IPS-NIHi7 (cell line): Measurements from ENCODE around the gene PLD5.
"Not testable (repeated sequence)": the region's sequence is repeated elsewhere in the genome, so short reads cannot be mapped to it uniquely, and the experiment has no call there.

Experiments used
- DNase-seq: peaks from one replicate; pipeline ENCODE4 v3.0.0; 2012; ENCODE audit warnings: mixed read lengths; ENCODE audit errors: extremely low spot score

Gene PLD5

GRCh38 chr1:242282758-242283485, 241.6 kb downstream of the PLD5 start:
- DNase-seq: not testable (repeated sequence)

- not testable (repeated sequence) for DNase-seq
These were observed 246.1 kb downstream of the PLD5 start for GRCh38 chr1:242278406-242278805.

DNA sequence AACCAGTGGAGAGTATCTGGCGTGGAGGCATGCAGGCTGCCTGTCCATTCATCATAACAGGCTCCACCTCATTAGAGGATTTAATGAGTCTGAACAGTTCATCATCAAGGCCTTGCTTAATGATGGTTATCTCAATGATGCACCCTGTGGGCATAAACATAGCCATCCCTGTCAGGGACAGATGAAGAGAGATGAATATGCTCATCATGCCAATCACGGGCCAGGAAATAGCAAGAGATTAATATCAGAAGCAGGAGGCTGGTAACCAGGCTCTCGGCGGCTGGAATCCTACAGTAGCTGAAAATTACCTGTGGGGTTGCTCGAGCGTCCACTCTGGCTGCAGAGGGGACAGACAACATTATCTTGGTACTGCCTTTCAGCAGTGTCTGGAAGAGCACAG, 247.7 kb downstream of the PLD5 start:
- not testable (repeated sequence) for DNase-seq

GRCh38 chr1:242267004-242267403, 257.5 kb downstream of the PLD5 start:
- not testable (repeated sequence) for DNase-seq

DNA sequence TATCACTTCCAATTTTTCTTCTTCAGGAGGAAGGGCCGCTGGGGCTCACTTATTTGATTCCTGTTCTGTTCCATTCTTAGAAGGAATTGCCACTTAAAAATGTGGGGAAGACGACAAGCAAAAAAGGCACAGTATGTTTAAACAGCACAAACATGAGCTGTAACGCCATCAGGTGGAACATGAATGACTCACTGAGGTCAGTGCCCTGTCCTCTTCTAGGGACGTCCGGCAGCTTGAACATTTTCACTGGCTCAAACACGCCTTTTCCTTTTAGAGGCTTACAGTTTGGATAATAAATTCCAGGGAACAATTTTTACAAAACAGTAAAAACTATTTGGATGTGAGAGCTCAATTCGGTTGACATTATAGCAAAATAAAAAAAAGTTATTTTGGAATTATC, 260.1 kb downstream of the PLD5 start:
- not testable (repeated sequence) for DNase-seq

- no peak for DNase-seq
These were observed 279.2 kb downstream of the PLD5 start for GRCh38 chr1:242245255-242245654.

DNA sequence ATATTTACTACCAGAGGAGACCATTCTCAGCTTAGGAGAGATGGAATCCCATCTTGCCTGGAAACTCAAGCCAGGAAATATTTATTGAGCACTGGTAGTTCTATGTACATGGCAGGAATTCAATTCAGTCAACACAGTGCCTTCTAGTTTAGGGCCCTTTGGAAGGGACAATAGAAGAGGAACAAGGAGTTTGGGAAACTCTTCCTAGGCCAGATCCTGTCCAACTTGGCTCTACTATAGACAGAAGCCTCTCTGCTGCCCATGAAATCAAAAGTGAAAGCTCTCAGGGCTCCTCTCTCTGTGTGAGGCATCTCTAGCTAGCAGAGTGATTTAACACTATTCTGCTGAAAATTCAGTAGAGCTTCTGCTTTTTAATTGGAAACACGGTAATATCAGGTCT, 281.0 kb downstream of the PLD5 start:
- DNase-seq: no peak

- no peak for DNase-seq
These were observed 281.5 kb downstream of the PLD5 start for GRCh38 chr1:242242983-242243382.

GRCh38 chr1:242241936-242242335, 282.6 kb downstream of the PLD5 start:
- DNase-seq: no peak

GRCh38 chr1:242240691-242241090, 283.8 kb downstream of the PLD5 start:
- no peak for DNase-seq

DNA sequence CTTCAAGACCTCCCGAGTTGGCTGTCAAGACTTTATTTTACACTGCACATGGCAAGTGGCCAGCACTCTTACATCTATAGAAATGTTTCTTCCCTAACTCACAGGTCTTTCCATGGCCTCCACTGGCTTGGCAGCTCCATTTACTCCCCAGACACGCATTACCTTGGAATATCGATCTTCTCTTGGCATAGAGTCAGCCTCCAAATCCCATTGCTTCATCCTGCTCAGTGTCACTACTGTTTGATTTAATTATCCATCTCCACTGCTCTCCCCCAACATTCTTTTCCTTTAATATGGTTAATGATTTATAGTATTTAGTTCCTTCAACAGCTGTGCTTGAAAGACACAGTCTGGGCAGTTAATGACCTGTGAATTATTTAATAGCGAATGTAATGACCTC, 284.4 kb downstream of the PLD5 start:
- DNase-seq: no peak

DNA sequence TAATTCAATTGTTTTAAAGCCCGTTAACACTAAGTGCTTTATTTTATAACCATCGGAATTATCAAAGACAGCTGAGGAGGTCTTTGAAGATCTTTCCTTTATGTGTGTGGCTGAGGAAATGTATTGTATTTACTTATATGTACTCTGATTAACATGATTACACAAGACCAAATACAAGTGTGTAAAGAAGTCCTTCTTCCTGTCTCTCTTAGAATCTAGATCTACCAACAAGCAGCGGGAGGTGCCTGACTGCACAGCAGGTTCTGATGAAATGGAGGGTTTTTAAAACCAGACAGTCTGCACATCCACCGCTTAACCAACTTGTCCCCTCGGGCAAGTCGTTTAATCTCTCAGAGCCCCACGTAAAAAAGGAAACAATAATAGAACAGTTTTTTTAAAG, 285.1 kb downstream of the PLD5 start:
- no peak for DNase-seq

GRCh38 chr1:242237051-242237450, 287.4 kb downstream of the PLD5 start:
- DNase-seq: no peak

GRCh38 chr1:242228991-242229390, 295.5 kb downstream of the PLD5 start:
- DNase-seq: no peak

DNA sequence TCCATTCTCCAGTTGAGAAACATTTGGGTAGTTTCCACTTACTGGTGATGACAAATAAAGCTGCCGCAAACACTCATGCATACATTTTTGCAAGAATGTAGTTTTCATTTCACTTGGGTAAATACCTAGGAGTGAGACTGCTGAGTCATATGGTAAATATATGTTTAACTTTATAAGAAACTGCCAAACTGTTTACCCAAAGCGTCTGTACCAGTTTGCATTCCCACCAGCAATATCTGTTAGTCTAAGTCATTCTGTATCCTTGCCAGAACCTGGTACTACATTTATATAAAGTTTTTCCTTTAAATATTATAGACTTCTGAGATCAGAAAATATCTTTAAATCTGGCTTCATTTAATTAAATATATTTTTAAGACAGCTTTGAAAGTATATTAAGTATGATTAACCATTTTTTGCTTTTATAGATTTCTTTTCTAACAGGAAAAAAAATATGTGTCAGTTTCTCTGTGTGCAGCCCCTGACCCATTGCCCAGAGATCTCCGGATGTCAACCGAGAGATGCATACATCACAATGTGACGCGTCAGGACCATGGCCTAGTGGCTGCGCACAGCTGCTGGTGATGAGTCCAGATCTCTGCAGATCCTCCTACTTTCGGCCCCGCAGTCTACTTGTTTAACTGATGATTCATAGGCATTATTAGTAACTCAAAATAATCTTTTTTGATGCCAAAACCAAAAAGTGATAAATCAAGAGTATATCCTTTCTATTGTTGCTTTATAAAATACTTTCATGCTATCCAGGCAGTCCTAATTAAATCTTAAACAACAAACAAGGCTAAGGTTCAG, 298.5 kb downstream of the PLD5 start:
- DNase-seq: no peak

- DNase-seq: not testable (repeated sequence)
These were observed 299.4 kb downstream of the PLD5 start for GRCh38 chr1:242224878-242225766.

DNA sequence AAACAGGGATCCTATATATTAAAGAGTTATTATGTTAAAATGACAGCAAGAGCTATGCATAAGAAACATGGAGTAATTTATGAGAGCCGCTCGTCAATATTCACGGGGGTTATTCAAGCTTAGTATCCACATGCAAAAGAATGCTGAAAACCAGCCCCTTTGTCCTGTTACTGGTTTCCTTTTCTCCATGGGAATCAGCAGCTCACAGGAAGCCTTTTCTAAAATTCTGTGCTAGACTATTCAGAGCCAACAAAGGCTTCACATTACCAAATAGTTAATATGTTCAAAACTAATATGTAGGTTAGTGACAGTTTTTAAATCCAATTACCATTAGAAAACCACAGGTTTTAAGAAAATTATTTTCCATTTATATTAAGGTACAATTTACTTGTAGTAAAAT, 300.0 kb downstream of the PLD5 start:
- no peak for DNase-seq

DNA sequence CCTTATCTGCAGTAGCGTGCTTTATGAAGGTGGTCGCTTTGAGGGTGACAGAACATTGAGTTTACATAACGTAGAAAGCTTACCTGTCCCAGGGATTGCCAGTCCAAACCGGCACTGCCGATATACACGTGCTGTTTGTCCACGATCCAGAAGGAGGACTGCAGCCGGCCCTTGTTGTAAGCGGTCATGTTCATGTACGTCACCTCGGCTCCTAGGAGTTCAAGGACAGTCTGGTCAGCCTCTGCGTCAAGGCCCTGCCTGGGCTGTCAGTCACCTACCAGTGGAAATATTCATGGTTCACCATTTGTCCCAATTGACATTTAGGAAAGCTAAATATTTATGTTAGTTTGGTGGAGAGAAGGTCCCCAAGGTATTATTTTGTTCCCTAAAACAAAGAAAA, 304.6 kb downstream of the PLD5 start:
- DNase-seq: no peak

- no peak for DNase-seq
These were observed 305.1 kb downstream of the PLD5 start for GRCh38 chr1:242219298-242219901.

- DNase-seq: no peak
These were observed 308.1 kb downstream of the PLD5 start for GRCh38 chr1:242216368-242216767.

DNA sequence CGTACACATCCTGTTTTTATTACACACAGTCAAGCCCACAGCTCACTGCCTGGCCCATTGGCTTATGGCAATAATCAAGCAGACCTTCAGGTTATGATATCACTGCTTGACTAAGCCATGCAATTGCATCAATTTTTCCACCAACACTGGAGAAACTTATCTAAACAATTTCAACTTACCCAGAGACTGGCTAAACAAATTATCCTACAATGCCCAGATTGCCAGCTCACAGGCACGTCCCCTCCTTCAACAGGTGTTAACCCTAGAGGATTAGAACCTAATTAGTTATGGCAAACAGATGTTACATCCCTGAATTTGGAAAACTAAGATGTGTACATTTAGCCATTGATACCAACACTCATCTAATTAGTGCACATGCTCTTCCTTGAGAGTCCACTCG, 310.0 kb downstream of the PLD5 start:
- DNase-seq: not testable (repeated sequence)

DNA sequence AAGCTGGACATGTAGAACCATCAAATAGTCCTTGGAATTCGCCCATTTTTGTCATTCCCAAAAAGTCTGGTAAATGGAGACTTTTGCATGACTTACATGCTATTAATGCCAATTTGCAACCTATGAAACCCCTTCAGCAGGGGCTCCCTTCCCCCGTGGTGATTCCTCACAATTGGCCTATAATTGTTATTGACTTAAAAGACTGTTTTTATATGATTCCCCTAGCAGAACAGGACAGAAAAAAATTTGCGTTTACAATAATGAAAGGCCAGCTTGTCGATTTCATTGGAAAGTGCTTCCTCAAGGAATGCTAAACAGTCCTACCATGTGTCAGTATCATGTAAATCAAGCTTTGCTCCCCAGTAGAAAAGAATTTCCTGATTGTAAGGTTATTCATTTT, 311.5 kb downstream of the PLD5 start:
- DNase-seq: not testable (repeated sequence)
